HG02798 (cell line): ENCODE results near the gene ABCG5.

ENCODE experiments used
- ATAC-seq: cut with Tn5 transposase; IDR thresholded peaks from one replicate; pipeline ENCODE4 v1.9.1; 2021; ENCODE audit warnings: mild to moderate bottlenecking; ENCODE audit not compliant: unreplicated experiment, poor library complexity

Gene ABCG5

DNA sequence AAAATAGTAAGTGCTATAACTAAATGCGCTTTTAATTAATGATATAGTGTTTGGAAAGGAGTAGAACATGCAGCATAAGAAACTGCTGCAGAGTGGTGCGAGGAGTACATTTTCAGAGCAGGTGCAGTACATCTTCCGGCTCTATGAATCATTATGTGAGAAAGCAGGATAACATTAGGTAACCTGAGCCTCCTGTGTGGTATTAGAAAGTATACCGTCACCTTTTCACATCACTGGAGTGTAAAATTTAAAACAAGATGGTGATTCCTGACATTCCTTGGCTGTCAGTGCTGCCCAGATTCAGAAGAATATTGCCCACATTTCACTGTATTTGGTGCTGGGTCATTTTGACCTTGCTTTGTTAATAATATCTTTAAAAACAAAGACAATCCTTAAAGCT, 72.6 kb downstream of the ABCG5 start:
- ATAC-seq = no peak

- no peak for ATAC-seq
Measured at GRCh38 chr2:43764086-43764705, 74.4 kb downstream of the ABCG5 start.

DNA sequence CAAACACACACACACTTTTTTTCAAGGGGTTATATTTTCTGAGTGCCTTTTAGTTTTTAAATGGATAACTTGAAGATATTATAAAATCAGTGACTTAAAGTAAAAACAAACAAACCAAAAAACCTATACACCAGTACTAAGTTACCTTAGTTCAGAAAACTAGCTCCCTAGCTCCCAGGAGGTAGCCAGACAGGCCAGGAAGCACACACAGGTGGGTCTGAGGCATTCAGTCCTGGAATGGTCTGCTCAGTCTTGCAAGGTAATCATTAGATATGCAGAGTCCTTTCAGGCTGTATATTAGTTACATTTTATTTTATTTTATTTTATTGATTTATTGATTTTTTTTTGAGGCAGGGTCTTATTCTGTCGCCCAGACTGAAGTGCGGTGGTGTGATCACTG, 75.5 kb downstream of the ABCG5 start:
- no peak for ATAC-seq
